ENCODE measurements around the gene SNRPB2.

Gene SNRPB2

GRCh38 chr20:16713066-16713465 lies 16.8 kb upstream of the SNRPB2 start:
- TF ChIP-seq FOXP2 (optimal IDR thresholded peaks at IDR 0.05; ENCODE audit: borderline replicate concordance, extremely low read depth, extremely low read length, insufficient read depth), result no peak

DNA sequence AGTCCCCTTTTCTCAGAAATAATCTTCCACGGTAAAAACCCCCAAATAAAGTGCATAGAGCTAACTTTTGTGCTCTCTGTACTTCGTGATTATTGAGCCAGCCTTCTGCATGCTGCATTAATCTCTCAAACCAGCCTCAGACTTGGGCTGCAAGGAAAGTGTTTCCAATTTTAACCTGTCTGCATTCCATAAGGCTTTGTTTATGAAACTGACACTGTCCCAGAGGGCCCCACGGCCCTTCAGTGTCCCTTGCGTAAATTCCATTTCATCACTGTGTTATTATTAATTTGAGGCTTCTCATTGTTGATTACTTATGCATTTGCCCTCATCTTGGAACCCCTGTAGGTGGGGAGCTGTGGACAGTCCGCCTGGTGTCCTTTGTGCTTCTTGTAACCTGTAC lies 15.6 kb upstream of the SNRPB2 start:
- no peak for TF ChIP-seq POLR2AphosphoS5 (IDR thresholded peaks at IDR 0.05; ENCODE audit: low read depth, low read length)
- no peak for TF ChIP-seq REST (IDR thresholded peaks at IDR 0.05; ENCODE audit: insufficient read depth in 1 of 2, low read depth in 2 of 2, low read length in 2 of 2)
- TF ChIP-seq FOXP2 (optimal IDR thresholded peaks at IDR 0.05; ENCODE audit: borderline replicate concordance, extremely low read depth, extremely low read length, insufficient read depth), result no peak
- no peak for TF ChIP-seq TAF1 (IDR thresholded peaks at IDR 0.05; ENCODE audit: borderline replicate concordance, insufficient read depth, low read length)
- TF ChIP-seq SIN3A (IDR thresholded peaks at IDR 0.05; ENCODE audit: borderline replicate concordance, insufficient read depth, low read length), result no peak

- TF ChIP-seq FOXP2 (optimal IDR thresholded peaks at IDR 0.05; ENCODE audit: borderline replicate concordance, extremely low read depth, extremely low read length, insufficient read depth), result no peak
- TF ChIP-seq TAF1 (IDR thresholded peaks at IDR 0.05; ENCODE audit: borderline replicate concordance, insufficient read depth, low read length), result no peak
- TF ChIP-seq REST (IDR thresholded peaks at IDR 0.05; ENCODE audit: insufficient read depth in 1 of 2, low read depth in 2 of 2, low read length in 2 of 2), result no peak
- TF ChIP-seq SIN3A (IDR thresholded peaks at IDR 0.05; ENCODE audit: borderline replicate concordance, insufficient read depth, low read length), result no peak
- no peak for TF ChIP-seq POLR2AphosphoS5 (IDR thresholded peaks at IDR 0.05; ENCODE audit: low read depth, low read length)
Observed at GRCh38 chr20:16714751-16715150, 15.1 kb upstream of the SNRPB2 start.

GRCh38 chr20:16719421-16719820 lies 10.4 kb upstream of the SNRPB2 start:
- TF ChIP-seq FOXP2 (optimal IDR thresholded peaks at IDR 0.05; ENCODE audit: borderline replicate concordance, extremely low read depth, extremely low read length, insufficient read depth) (no peak), SIN3A (IDR thresholded peaks at IDR 0.05; ENCODE audit: borderline replicate concordance, insufficient read depth, low read length) (no peak), REST (IDR thresholded peaks at IDR 0.05; ENCODE audit: insufficient read depth in 1 of 2, low read depth in 2 of 2, low read length in 2 of 2) (no peak), TAF1 (IDR thresholded peaks at IDR 0.05; ENCODE audit: borderline replicate concordance, insufficient read depth, low read length) (no peak), POLR2AphosphoS5 (IDR thresholded peaks at IDR 0.05; ENCODE audit: low read depth, low read length) (no peak)

- TF ChIP-seq REST (IDR thresholded peaks at IDR 0.05; ENCODE audit: insufficient read depth in 1 of 2, low read depth in 2 of 2, low read length in 2 of 2), result no peak
- TF ChIP-seq FOXP2 (optimal IDR thresholded peaks at IDR 0.05; ENCODE audit: borderline replicate concordance, extremely low read depth, extremely low read length, insufficient read depth), result no peak
- TF ChIP-seq TAF1 (IDR thresholded peaks at IDR 0.05; ENCODE audit: borderline replicate concordance, insufficient read depth, low read length), result no peak
Observed at GRCh38 chr20:16729080-16729479, 746 bp upstream of the SNRPB2 start.

Data from PFSK-1 (cell line).